HFFc6 (cell line): Measurements from ENCODE around the gene CHRNA4. TPM values are rescaled to one million over a fixed set of nuclear protein-coding genes. Genes with fewer than 3 reads are reported as not detected.

Experiments used
- DNase-seq: peaks from one replicate; pipeline ENCODE4 v3.0.0-alpha.2; 2018
- H3K27ac Mint-ChIP-seq: 2 replicates; pipeline ENCODE4 v1.8.0; 2020; ENCODE audit warnings: mild to moderate bottlenecking, mixed read lengths
- H3K27me3 Mint-ChIP-seq: 2 replicates; pipeline ENCODE4 v1.8.0; 2021; ENCODE audit warnings: mild to moderate bottlenecking, moderate library complexity, mixed read lengths; ENCODE audit not compliant: insufficient read depth
- H3K36me3 Mint-ChIP-seq: 2 replicates; pipeline ENCODE4 v1.8.0; 2021; ENCODE audit warnings: low read depth, mixed read lengths
- H3K4me1 Mint-ChIP-seq: 2 replicates; pipeline ENCODE4 v1.8.0; 2020; ENCODE audit warnings: low read depth, mixed read lengths
- H3K4me3 Mint-ChIP-seq: 2 replicates; pipeline ENCODE4 v1.8.0; 2020; ENCODE audit warnings: mild to moderate bottlenecking, moderate library complexity, mixed read lengths
- H3K9me3 Mint-ChIP-seq: 2 replicates; pipeline ENCODE4 v1.8.0; 2020; ENCODE audit warnings: mild to moderate bottlenecking, mixed read lengths
- CTCF ChIP-seq: fragments of 200-600 bp; sonication (generic); IDR thresholded peaks from 2 replicates; pipeline ENCODE4 v1.5.0; 2021; ENCODE audit warnings: antibody characterized with exemption, mild to moderate bottlenecking
- total RNA-seq, 6 experiments: library from RNA; stranded (reverse); fragmentation: NEBNext Ultra II Directional; extraction: Animal tissue kit (Norgen Biotek cat#: 25700); gene quantifications; 2 replicates in 1 of 6; 3 replicates in 5 of 6; pipeline ENCODE4 v1.2.3, GENCODE V29; 2021

Gene CHRNA4
- total RNA-seq, 6 experiments from 2014 or later: not detected

GRCh38 chr20:63402860-63403220 lies 41.7 kb upstream of the CHRNA4 start:
- Mint-ChIP-seq H3K27ac (no peak overlapping the region), H3K36me3 (no peaks in the 10 kb centered on the region), H3K4me1 (no peaks in the 10 kb centered on the region), H3K27me3 (peaks cover 12% of the 10 kb centered on the region), H3K4me3 (no peak overlapping the region), H3K9me3 (no peaks in the 10 kb centered on the region)
- no peak for TF ChIP-seq CTCF
- DNase-seq: no peak

- DNase-seq: no peak
Measured at GRCh38 chr20:63402181-63402859, 41.2 kb upstream of the CHRNA4 start.

GRCh38 chr20:63401384-63402110 lies 40.4 kb upstream of the CHRNA4 start:
- H3K27ac Mint-ChIP-seq: no peak overlapping the region
- no peaks in the 10 kb centered on the region for H3K4me1 Mint-ChIP-seq
- no peak overlapping the region for H3K4me3 Mint-ChIP-seq
- no peak for DNase-seq
- no peaks in the 10 kb centered on the region for H3K9me3 Mint-ChIP-seq
- H3K27me3 Mint-ChIP-seq: peaks cover 13% of the 10 kb centered on the region
- no peak for TF ChIP-seq CTCF
- H3K36me3 Mint-ChIP-seq: no peaks in the 10 kb centered on the region

More at GRCh38 chr20:63402181-63402859, 41.2 kb upstream of the CHRNA4 start:
- TF ChIP-seq CTCF: no peak
- Mint-ChIP-seq H3K4me1 (no peaks in the 10 kb centered on the region), H3K36me3 (no peaks in the 10 kb centered on the region), H3K4me3 (no peak overlapping the region), H3K9me3 (no peaks in the 10 kb centered on the region), H3K27ac (no peak overlapping the region), H3K27me3 (peaks cover 12% of the 10 kb centered on the region)

GRCh38 chr20:63400486-63401210 lies 39.5 kb upstream of the CHRNA4 start:
- TF ChIP-seq CTCF: no peak
- H3K4me3 Mint-ChIP-seq: no peak overlapping the region
- DNase-seq: no peak
- no peaks in the 10 kb centered on the region for H3K36me3 Mint-ChIP-seq
- no peaks in the 10 kb centered on the region for H3K4me1 Mint-ChIP-seq
- no peak overlapping the region for H3K27ac Mint-ChIP-seq
- H3K9me3 Mint-ChIP-seq: no peaks in the 10 kb centered on the region
- H3K27me3 Mint-ChIP-seq: peaks cover 15% of the 10 kb centered on the region

- Mint-ChIP-seq H3K36me3 (no peaks in the 10 kb centered on the region), H3K4me1 (no peaks in the 10 kb centered on the region), H3K27ac (no peak overlapping the region), H3K4me3 (no peak overlapping the region), H3K9me3 (no peaks in the 10 kb centered on the region), H3K27me3 (peaks cover 15% of the 10 kb centered on the region)
- no peak for DNase-seq
- no peak for TF ChIP-seq CTCF
Measured at GRCh38 chr20:63399596-63400375, 38.6 kb upstream of the CHRNA4 start.
